Femur (tissue), 1 donor: ENCODE results near the gene ESRRB.

Source experiments
- DNase-seq: peaks from one replicate; pipeline ENCODE4 v3.0.0-alpha.2; 2017

Gene ESRRB

GRCh38 chr14:76375947-76376404, at the start of gene ESRRB:
ESRRB (plus strand) TSS chr14:76376137; CDS start chr14:76376402, 265 bp downstream.
- DNase-seq: no peak

DNA sequence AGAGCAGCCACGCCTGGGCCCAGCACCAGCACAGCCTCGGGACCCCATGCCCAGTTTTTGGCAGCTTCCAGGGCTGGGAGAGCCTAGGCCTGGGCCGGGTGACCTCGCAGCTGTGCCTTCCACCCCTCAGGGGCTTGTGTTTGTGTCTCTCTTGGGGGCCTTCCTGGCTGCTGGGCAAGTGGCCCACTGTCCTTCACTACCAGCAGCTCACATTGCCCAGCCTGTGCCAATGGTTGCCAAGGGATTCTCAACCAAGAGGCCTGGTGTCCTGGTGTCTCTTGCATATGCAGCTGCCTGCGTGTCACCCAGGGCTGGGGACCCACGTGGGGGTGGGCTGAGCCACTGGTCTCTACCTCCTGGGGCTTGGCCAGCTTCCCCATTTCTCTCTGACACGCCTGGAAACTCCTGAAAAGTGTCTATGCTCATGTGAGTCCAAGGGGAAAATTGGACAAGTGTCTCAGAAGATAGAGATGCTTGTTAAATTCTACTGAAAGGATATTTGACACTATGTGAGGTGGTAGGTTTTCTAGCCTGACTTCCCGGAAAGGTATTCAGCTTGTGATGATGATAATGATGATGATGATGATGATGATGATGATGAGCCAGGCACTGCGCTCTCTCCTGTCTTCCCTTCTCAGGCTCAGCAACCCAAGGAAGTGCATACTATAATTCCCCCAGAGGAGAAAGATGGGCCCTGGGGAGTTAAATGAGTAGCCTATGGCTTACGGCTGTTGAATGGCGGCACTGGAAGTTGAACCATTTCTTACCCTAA, 48.8 kb upstream of the ESRRB start:
- DNase-seq: no peak

GRCh38 chr14:76328457-76329137, 47.3 kb upstream of the ESRRB start:
- DNase-seq: peak; percentile 12

DNA sequence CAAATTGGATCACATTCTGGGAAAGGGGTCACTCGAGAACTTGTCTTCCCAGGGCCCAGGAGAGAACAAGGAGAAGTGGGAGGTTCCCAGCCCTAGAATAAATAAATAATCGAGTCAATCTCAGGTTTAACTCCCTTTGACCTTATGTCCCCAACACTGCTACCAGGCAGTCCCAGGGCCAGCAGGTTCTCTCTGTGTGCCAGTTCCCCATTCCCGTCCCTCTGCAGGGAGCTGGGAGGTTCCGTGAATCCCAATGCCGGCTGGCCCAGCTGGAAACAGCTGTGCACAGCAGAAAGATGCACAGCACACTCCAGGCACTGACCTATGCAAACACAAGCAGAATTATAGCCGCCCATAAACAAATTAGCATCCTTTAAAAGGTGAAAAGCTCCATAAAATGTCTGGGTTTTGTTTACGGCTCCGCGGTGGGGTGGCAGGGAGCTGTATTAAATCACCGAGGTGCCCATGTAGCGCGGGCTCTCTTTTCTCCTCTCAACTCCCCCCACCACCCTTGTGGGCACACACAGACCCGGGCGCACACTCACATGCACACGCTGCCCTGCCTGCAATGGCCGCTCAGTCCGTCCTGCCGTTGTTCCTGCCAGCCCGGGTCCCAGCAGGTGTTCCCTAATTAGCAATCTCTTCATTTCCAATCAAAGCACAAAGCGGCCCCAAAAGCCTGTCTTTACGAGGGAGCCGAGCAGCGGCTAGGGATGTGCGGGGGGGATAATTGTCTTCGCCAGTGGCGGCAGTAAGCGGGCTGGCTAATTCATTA, 46.6 kb upstream of the ESRRB start:
- no peak for DNase-seq

GRCh38 chr14:76329951-76330350, 46.0 kb upstream of the ESRRB start:
- no peak for DNase-seq

DNA sequence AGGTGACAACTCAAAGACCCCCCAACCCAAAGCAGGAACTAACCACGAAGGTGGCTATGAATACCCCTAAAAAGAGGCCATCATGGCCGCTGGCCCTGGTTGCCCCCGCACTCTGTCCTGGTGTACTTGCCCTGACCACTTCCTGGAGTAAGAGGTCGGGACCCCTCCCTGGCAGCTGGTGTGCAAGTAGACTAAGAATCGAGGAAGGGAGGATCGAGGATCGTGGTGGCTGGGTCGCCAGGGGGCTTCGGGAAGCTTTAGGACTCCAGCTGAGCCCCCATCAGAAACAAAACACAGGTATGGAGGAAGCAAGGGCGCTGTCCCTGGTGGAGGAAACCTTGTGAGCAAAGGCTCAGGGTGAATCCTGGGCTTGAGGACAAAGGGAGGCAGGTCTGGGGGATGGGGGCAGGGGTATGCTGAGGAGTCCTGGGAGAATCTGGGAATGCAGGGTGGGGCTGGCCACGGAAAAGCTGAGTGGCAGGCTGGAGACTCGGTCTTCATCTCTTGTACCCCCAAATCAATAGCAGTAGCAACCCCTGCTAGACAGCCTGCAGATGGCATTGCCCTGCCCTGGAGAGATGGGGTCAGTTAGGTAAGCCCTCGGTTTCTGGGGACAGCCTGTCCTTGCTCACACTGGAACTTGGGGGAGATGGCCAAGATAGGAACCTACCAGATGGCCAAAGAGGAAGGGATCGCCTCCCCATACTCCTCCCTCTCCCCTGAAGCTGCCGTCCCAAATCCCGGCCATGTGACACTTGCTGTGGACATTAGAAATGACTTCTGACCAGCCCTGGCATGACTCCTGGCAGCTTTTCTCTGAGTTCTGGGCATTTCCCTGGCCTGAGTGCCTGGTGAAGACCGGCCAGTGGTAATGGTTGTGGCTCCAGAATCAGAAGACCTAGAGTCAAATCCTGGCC, 45.3 kb upstream of the ESRRB start:
- DNase-seq: no peak

DNA sequence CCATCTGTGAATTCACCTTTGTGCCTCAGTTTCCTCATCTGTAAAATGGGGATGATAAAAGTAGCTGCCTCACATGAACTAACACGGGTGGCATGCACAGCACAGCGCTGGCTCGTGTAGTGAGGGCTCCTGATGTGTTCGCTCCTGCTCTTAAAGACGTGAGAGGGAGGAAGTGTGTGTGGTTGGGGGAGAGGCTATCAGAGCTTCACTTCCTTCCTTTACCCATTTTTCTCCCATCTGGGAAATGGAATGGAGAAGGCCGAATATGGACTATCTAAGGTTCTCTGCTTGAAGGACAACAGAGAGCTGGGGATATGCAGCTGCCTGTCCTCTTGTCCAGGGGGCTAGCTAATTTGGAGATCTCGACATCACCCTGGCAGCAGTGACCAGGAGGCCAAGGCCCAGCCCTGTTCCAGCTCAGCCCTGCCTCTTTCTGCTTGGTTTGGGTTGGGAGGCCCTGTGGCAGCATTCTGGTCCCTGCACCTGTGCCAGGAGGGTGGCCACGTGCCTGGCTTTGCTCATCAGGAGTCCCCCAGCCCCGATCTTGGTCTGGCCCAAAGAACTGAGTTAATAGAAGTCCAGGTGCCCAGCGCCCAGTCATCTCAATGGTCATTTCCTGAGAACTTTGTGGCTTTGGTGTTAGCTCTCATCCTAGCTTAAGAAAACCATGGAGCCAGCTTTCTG, 44.5 kb upstream of the ESRRB start:
- DNase-seq: no peak

DNA sequence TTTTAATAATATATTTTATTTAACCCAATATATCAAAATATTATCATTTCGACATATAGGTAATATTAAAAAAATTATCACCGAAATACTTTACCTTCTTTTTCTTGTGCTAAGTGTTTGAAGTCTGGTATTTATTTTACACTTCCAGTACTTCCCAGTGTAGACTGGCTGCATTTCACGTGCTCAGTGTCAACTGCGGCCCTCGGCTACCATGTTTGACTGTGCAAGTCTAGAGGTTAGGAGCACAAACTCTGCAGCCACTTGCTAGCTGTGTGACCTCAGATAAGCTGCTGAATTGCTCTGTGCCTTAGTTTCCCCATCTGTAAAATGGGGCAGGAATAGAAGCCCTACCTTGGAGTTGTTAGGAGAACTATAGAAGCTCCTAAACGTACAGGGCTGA, 42.3 kb upstream of the ESRRB start:
- no peak for DNase-seq

DNA sequence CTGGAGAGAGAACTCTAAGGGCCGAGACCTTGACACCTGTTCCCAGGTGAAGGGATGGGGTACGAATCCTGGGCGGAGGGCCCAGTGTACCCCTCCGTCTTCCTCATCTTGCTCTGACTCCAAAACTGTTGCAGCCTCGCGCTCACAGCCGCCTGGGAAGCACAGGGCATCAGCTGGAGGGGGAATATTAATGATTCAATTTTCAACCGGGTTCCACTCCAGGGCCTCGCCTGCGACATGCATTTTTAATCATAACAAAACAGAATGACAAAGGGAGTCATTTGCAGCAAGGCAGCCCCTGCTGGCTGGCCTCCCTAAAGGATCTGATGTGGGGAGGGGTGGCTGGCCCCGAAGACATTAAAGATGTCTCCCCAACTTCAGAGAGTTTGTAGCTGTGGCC, 41.6 kb upstream of the ESRRB start:
- DNase-seq: no peak

- DNase-seq: no peak
Observed at GRCh38 chr14:76336876-76337275, 39.1 kb upstream of the ESRRB start.

GRCh38 chr14:76337635-76338545, 38.0 kb upstream of the ESRRB start:
- DNase-seq: no peak

DNA sequence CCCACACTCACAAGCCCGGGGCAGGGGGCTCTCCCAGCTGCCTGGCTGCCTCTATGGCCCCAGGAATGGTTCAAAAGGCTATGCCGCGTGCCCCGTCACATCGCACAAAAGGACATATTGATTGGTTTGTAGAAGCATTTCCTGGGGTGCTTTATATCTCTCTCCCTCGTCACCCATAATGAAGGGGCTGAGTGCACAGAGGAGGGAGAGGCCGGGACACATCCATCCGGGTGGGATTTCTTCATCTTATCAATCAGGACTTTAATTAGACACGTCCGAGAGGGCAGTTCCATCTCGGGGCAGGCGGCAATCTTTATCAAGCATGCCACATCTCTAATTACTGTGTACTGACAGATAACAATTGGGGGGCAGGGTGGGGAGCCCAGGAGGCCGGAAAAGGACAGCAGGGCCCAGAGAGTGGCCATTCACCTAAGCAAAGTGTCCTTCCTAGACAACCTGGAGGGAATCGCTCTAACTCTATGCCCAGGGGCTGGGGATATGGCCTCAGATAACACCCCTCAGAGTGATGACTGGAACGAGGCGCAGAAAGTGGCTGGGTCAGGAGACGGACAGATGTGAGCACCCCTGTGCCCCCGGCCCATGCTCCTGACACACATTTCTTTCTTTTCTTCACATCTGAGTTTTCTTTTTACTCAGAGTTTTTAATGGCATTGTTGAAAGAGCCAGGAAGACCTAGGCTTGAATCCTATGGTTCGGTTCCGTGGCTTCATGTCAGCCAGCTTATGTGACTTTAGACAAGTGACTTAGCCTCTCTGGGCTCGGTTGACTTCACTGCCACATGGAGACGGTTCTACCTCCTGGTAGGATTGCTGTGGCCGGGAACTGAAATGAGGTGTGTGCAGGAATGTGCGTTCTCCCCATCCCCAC, 36.0 kb upstream of the ESRRB start:
- DNase-seq: no peak

DNA sequence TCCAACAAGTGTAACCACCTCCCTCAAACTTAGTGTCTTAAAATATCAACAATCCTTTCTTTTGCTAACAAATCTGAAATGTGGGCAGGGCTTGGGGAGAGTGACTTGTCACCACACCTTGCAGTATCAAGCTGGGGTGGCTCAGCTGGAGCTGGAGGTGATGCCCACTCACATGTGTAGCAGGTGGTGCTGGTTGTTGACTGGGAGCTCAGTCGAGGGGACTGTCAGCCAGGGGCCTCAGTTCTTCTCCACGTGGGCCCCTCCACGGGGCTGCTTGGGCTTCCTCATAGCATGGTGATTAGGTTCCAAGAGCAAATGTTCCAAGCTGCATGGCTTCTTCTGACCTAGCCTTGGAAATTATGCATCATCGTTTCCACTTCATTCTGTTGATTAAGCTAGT, 32.6 kb upstream of the ESRRB start:
- DNase-seq: no peak

GRCh38 chr14:76346391-76347160, 29.4 kb upstream of the ESRRB start:
- no peak for DNase-seq

GRCh38 chr14:76348898-76349297, 27.0 kb upstream of the ESRRB start:
- peak; percentile 54 for DNase-seq

GRCh38 chr14:76349993-76350392, 25.9 kb upstream of the ESRRB start:
- no peak for DNase-seq

DNA sequence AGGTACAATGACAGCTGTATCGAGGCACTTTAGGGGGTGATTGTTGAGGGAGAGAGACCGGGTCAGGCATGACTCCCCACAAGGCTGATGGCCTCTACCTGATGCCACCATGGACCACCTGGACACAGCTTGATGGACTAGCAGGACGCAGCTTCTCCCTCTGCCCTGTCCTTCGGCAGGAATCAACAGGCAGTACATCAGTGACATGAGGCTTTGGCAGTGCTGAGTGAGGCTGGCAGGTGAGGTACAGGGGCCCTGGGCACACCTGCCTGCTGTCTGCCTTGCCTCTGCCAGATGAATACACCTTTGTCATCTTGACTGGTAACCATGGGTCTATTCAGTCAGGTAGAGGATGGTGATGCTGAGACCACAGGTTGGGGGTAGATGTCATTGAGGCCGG, 25.3 kb upstream of the ESRRB start:
- no peak for DNase-seq

DNA sequence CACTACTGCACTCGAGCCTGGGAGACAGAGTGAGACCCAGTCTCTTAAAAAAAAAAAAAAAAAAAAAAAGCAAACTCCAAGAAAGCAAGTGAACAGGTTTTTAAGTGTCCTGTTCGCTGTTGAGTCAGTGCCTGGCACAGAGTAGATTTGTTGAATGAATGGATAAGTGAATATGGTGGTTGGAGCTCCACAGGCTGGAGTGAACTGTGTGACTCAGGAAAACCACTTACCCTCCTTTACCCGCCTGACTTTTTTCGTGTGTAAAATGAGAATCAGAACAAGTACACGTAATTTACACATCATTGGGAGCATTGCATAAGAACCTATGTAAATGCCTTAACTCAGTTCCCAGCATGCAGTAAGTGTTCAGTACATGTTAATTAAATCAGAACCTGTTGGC, 24.0 kb upstream of the ESRRB start:
- no peak for DNase-seq
